OCI-LY1 (cell line): ENCODE data around the gene BRF1.

ENCODE experiments used
- H2AFZ ChIP-seq: fragments of 200-600 bp; sonication (generic), shearing (Covaris generic); 2 replicates; pipeline ENCODE4 v1.6.0; 2014; ENCODE audit warnings: antibody characterized with exemption, mild to moderate bottlenecking, low read length
- H3F3A ChIP-seq: fragments of 200-600 bp; sonication (generic), shearing (Covaris generic); 2 replicates; pipeline ENCODE4 v1.6.0; 2014; ENCODE audit warnings: mild to moderate bottlenecking, antibody characterized with exemption, low read length, moderate library complexity; ENCODE audit not compliant: insufficient read depth
- H3K27ac ChIP-seq: fragments of 200-600 bp; sonication (generic); 2 replicates; pipeline ENCODE4 v1.5.1; 2014; ENCODE audit warnings: low read length, mixed run types, mild to moderate bottlenecking, low read depth; ENCODE audit not compliant: poor library complexity, severe bottlenecking
- H3K27me3 ChIP-seq: fragments of 200-600 bp; sonication (generic); 2 replicates; pipeline ENCODE4 v1.6.0; 2014; ENCODE audit warnings: antibody characterized with exemption, mild to moderate bottlenecking, low read length, moderate library complexity; ENCODE audit not compliant: insufficient read depth
- H3K36me3 ChIP-seq: fragments of 200-600 bp; sonication (generic); 2 replicates; pipeline ENCODE4 v1.6.1; 2014; ENCODE audit warnings: mild to moderate bottlenecking, antibody characterized with exemption, low read length, moderate library complexity, mixed read lengths; ENCODE audit not compliant: insufficient read depth
- H3K4me1 ChIP-seq: fragments of 200-600 bp; sonication (generic); 2 replicates; pipeline ENCODE4 v1.5.1; 2014; ENCODE audit warnings: mild to moderate bottlenecking, low read length, moderate library complexity; ENCODE audit not compliant: insufficient read depth, severe bottlenecking
- H3K4me2 ChIP-seq: fragments of 200-600 bp; sonication (generic), shearing (Covaris generic); 2 replicates; pipeline ENCODE4 v1.6.1; 2014; ENCODE audit warnings: low read length
- H3K4me3 ChIP-seq: fragments of 200-600 bp; sonication (generic); 2 replicates; pipeline ENCODE4 v1.5.1; 2014; ENCODE audit warnings: low read length, low read depth, mild to moderate bottlenecking, mixed read lengths; ENCODE audit not compliant: poor library complexity, severe bottlenecking
- H3K79me2 ChIP-seq: fragments of 200-600 bp; shearing (Covaris generic); 2 replicates; pipeline ENCODE4 v1.6.1; 2016; ENCODE audit warnings: mixed run types, low read length, mixed read lengths; ENCODE audit not compliant: insufficient read depth
- H3K9ac ChIP-seq: fragments of 200-600 bp; sonication (generic), shearing (Covaris generic); 2 replicates; pipeline ENCODE4 v1.6.1; 2014; ENCODE audit warnings: mild to moderate bottlenecking, low read length, mixed read lengths
- H3K9me2 ChIP-seq: fragments of 200-600 bp; sonication (generic), shearing (Covaris generic); 2 replicates; pipeline ENCODE4 v1.6.1; 2014; ENCODE audit warnings: low read depth, mild to moderate bottlenecking, low read length, mixed read lengths
- H3K9me3 ChIP-seq: fragments of 200-600 bp; shearing (Covaris generic); 2 replicates; pipeline ENCODE4 v1.6.1; 2014; ENCODE audit warnings: low read length, mixed read lengths
- H4K20me1 ChIP-seq: fragments of 200-600 bp; sonication (generic), shearing (Covaris generic); 2 replicates; pipeline ENCODE4 v1.6.0; 2016; ENCODE audit warnings: mild to moderate bottlenecking, low read length; ENCODE audit not compliant: insufficient read depth
- EZH2 ChIP-seq: fragments of 200-600 bp; sonication (generic), shearing (Covaris generic); IDR thresholded peaks from 2 replicates; pipeline ENCODE4 v1.8.0; 2017; ENCODE audit warnings: borderline replicate concordance, mixed run types, mild to moderate bottlenecking, antibody characterized with exemption, low read length, moderate library complexity, mixed read lengths
- TF ChIP-seq, protein P1 (sequence below): fragments of 200-600 bp; sonication (generic), shearing (Covaris generic); IDR thresholded peaks from 2 replicates; pipeline ENCODE4 v1.5.1; 2017; ENCODE audit warnings: mild to moderate bottlenecking, antibody characterized with exemption, low read length, moderate library complexity, mixed read lengths

BRF1 gene

DNA sequence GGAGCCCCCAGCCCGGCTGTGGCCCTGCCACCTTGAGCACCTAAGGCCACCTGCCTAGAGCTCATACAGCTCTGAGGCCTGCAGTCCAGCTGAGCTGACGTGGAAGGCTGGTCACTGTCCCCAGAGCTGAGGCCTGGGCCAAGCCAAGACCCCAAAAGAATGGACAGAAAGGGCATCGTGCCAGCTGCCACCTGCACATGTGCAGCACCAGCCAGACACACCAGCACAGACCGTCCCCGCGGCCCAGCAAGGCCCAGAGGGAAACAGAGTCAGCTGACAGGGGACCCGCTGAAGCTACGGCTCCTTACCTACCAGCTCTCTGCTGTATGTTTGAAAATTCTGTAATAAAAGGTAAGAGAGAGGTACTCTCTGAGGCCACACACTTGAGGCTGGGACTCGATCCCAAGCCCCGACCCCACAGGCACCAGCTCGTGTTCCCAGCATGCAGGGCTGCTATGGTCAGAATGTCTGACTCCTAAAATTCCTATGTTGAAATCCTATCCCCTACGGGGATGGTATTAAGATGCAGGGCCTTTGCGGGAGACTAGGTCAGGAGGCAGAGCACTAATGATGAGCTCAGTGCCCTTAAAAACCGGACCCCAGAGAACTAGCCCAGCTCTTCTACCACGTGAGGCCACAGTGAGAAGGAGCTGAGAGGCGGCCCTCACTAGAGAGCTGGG is 25.4 kb downstream of the BRF1 start:
- H3K9ac ChIP-seq = no peak overlapping the region
- H3K4me3 ChIP-seq = no peak overlapping the region
- no peaks in the 10 kb centered on the region for H3K9me3 ChIP-seq
- no peak for TF ChIP-seq EZH2
- TF ChIP-seq, protein P1, sequence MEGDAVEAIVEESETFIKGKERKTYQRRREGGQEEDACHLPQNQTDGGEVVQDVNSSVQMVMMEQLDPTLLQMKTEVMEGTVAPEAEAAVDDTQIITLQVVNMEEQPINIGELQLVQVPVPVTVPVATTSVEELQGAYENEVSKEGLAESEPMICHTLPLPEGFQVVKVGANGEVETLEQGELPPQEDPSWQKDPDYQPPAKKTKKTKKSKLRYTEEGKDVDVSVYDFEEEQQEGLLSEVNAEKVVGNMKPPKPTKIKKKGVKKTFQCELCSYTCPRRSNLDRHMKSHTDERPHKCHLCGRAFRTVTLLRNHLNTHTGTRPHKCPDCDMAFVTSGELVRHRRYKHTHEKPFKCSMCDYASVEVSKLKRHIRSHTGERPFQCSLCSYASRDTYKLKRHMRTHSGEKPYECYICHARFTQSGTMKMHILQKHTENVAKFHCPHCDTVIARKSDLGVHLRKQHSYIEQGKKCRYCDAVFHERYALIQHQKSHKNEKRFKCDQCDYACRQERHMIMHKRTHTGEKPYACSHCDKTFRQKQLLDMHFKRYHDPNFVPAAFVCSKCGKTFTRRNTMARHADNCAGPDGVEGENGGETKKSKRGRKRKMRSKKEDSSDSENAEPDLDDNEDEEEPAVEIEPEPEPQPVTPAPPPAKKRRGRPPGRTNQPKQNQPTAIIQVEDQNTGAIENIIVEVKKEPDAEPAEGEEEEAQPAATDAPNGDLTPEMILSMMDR = no peak
- H3F3A ChIP-seq = no peaks in the 10 kb centered on the region
- no peak overlapping the region for H3K4me2 ChIP-seq
- 0 out of 2 replicates have a peak, but pooled peaks cover 4% of the 10 kb centered on the region for H3K27me3 ChIP-seq
- H3K9me2 ChIP-seq = no peaks in the 10 kb centered on the region
- no peaks in the 10 kb centered on the region for H4K20me1 ChIP-seq
- H3K36me3 ChIP-seq = no peaks in the 10 kb centered on the region
- no peak overlapping the region for H2AFZ ChIP-seq
- no peaks in the 10 kb centered on the region for H3K79me2 ChIP-seq
- H3K4me1 ChIP-seq = no peaks in the 10 kb centered on the region
- H3K27ac ChIP-seq = no peak overlapping the region

DNA sequence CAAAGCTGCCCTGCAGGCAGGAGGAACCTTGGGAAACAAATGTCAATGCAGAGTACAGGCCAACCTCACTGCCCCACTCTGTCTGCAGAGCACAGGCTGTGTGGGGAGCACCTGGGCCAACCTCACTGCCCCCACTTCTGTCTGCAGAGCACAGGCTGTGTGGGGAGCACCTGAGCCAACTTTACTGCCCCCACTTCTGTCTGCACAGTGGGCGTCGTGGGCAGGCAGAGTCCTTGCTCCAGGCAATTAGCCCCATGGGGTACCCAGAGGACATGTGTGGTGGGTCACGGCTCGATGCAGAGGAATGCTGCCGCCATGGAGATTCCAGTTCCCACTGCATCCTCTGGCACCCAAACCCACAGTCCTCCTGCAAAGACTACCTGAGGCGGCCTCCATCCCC is 26.2 kb downstream of the BRF1 start:
- Histone ChIP-seq H3K27ac (no peak overlapping the region), H3K4me3 (no peak overlapping the region), H3K9me3 (no peaks in the 10 kb centered on the region), H2AFZ (no peak overlapping the region), H3K4me2 (no peak overlapping the region), H3K79me2 (no peaks in the 10 kb centered on the region), H3K9ac (no peak overlapping the region), H4K20me1 (no peaks in the 10 kb centered on the region), H3K4me1 (no peaks in the 10 kb centered on the region), H3K9me2 (no peaks in the 10 kb centered on the region), H3F3A (no peaks in the 10 kb centered on the region), H3K27me3 (0 out of 2 replicates have a peak, but pooled peaks cover 4% of the 10 kb centered on the region), H3K36me3 (no peaks in the 10 kb centered on the region)
- TF ChIP-seq, protein P1 = no peak
- TF ChIP-seq EZH2 = no peak

DNA sequence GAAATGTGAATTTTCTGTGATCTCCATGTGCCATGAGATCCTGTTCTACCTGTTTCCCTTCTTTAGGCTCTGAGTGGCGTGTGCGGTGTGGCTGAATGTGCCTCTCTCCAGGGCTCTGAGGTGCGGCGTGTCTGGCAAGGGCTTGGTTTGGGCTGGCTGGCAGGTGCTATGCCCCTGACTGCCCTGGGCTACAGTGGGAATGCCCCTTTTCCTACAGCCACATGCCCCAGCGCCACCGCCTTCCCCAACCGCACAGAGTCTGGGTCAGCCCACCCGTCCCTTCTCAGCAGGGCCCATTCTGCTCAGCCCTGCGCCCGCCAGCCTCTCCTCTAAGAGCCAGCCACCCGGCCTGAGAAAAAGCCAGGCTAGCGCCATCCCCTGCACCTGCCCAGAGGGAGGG is 27.7 kb downstream of the BRF1 start:
- no peaks in the 10 kb centered on the region for H4K20me1 ChIP-seq
- no peaks in the 10 kb centered on the region for H3K9me3 ChIP-seq
- H2AFZ ChIP-seq = no peak overlapping the region
- TF ChIP-seq EZH2 = no peak
- TF ChIP-seq, protein P1 = no peak
- H3K9me2 ChIP-seq = no peaks in the 10 kb centered on the region
- no peaks in the 10 kb centered on the region for H3K36me3 ChIP-seq
- no peak overlapping the region for H3K4me2 ChIP-seq
- H3K4me1 ChIP-seq = no peaks in the 10 kb centered on the region
- H3K9ac ChIP-seq = no peak overlapping the region
- H3K79me2 ChIP-seq = no peaks in the 10 kb centered on the region
- 0 out of 2 replicates have a peak, but pooled peaks cover 4% of the 10 kb centered on the region for H3K27me3 ChIP-seq
- no peaks in the 10 kb centered on the region for H3F3A ChIP-seq
- H3K27ac ChIP-seq = no peak overlapping the region
- H3K4me3 ChIP-seq = no peak overlapping the region
